Heart left ventricle (tissue), 16 donors: ENCODE results near the gene CDH3. TPM values are rescaled to one million over a fixed set of nuclear protein-coding genes. Genes with fewer than 3 reads are reported as not detected.

Experiments used
- ATAC-seq, 4 donors: fragments of 200-7000 bp; cut with Tn5 transposase; one replicate each; pipeline ENCODE4 v1.9.1; 2020 to 2022; ENCODE audit warnings: moderate library complexity in 4 of 4, mild to moderate bottlenecking in 3 of 4, moderate number of reproducible peaks in 1 of 4
- DNase-seq, 5 donors: peaks; one replicate each; pipeline ENCODE4 v3.0.0-alpha.2; 2020
- H3K27ac ChIP-seq, 12 donors: fragments of 200-600 bp; sonication (generic) in 4 of 12; one replicate each; pipeline versions ENCODE4 v1.5.0 to v1.8.0; 2016 to 2022; ENCODE audit warnings: mild to moderate bottlenecking in 2 of 12
- H3K27me3 ChIP-seq, 9 donors: fragments of 200-600 bp; sonication (generic) in 2 of 9; one replicate each; pipeline versions ENCODE4 v1.5.1 to v1.8.0; 2016 to 2022; ENCODE audit warnings: mild to moderate bottlenecking in 3 of 9
- H3K36me3 ChIP-seq, 9 donors: fragments of 200-600 bp; sonication (generic) in 2 of 9; one replicate each; pipeline versions ENCODE4 v1.5.0 to v1.8.0; 2018 to 2022; ENCODE audit warnings: mild to moderate bottlenecking in 2 of 9
- H3K4me1 ChIP-seq, 12 donors: fragments of 200-600 bp; sonication (generic) in 4 of 12; one replicate each; pipeline versions ENCODE4 v1.5.0 to v1.8.0; 2016 to 2022; ENCODE audit warnings: mild to moderate bottlenecking in 3 of 12
- H3K4me3 ChIP-seq, 12 donors: fragments of 200-600 bp; sonication (generic) in 4 of 12; one replicate each; pipeline versions ENCODE4 v1.5.0 to v1.8.0; 2017 to 2022; ENCODE audit warnings: mild to moderate bottlenecking in 9 of 12, moderate library complexity in 4 of 12
- H3K9me3 ChIP-seq, 12 donors: fragments of 200-600 bp; sonication (generic) in 4 of 12; one replicate each; pipeline versions ENCODE4 v1.5.0 to v1.8.0; 2016 to 2022; ENCODE audit warnings: mild to moderate bottlenecking in 1 of 12
- CTCF ChIP-seq, 12 donors: fragments of 200-600 bp; sonication (generic) in 4 of 12; IDR thresholded peaks; one replicate each; pipeline versions ENCODE4 v1.5.0 to v1.8.0; 2018 to 2022; ENCODE audit warnings: antibody characterized with exemption in 12 of 12, mild to moderate bottlenecking in 5 of 12
- POLR2A ChIP-seq, 2 donors: fragments of 450-650 bp; IDR thresholded peaks; one replicate each; pipeline ENCODE4 v1.6.1; 2017; ENCODE audit warnings: antibody characterized with exemption in 2 of 2, mild to moderate bottlenecking in 2 of 2, moderate library complexity in 2 of 2
- WGBS, 4 donors: extraction: QIAGEN DNeasy Blood & Tissue Kit in 2 of 4; methylation state at CpG; one replicate each; pipeline versions ENCODE4 v1.1.5 to v1.1.7; 2013 to 2018; 5-methylcytosine and 5-hydroxymethylcytosine counted together
- intact Hi-C, 10 donors: fragments of 100-400 bp; cut with DNase I; formaldehyde crosslinking; loops; one replicate each; pipeline versions ENCODE4 v1.11.1 to v1.14.2; 2022
- polyA plus RNA-seq, 2 donors: library from polyadenylated mRNA; stranded (reverse); fragments of 200-250 nt; gene quantifications; one replicate each; pipeline ENCODE4 v1.2.3, GENCODE V29; 2013
- total RNA-seq, 9 donors: library from RNA; depleted of rRNA in 2 of 9; stranded (reverse); fragments of >200 nt in 2 of 9; fragmentation: NEBNext Ultra II Directional in 3 of 9; extraction: Animal tissue kit (Norgen Biotek cat#: 25700) in 3 of 9; gene quantifications; one replicate each; pipeline versions ENCODE4 v1.1.0 to v1.2.4, GENCODE V29; 2016 to 2023
- donor health status: ischemic (EF 13 %, LVEDD 7.1; RV severe dilation, severe dysfunction).
- donor health status: healthy with polysubstance abuse.
- donor health status: DM: no; HTN: yes; CAD: no.
- donor health status: DM: no; HTN: no; CAD: no.
- donor health status: ischemic (EF 25% LVEDD 6.9; RV normal size, moderate dysfunction).
- donor health status: ischemic (EF 25% LVEDD 5.7; RV mildly dilated, moderate dysfunction).
- donor health status: healthy.
- donor health status: DM: yes; HTN: yes; CAD: no.
- donor health status: ischemic (EF 35%, LVEDD 5.7; RV mildly dilated, moderate dysfunction).
- donor health status: nonischemic (EF 11% LVEDD 7.7; RV severe dilation, severe dysfunction).
- donor health status: DM: yes; HTN: yes; CAD: no.
- donor health status: PGD.
- donor health status: ischemic (EF 29% LVEDD 5.4; RV normal size, mild dysfunction).
- donor health status: nonischemic (EF 23%, LVEDD 6.1; RV moderate dilation, normal function).

CDH3 gene
- total and polyA plus RNA-seq, 11 donors: 0.01 to 3.8 TPM; not detected in 9

GRCh38 chr16:68636818-68637217 lies 8.3 kb upstream of the CDH3 start:
- Histone ChIP-seq H3K27ac (no peak overlapping the region), H3K27me3 (peaks cover 0 to 14% (median 0%) of the 10 kb centered on the region in 9 donors), H3K4me3 (no peak overlapping the region), H3K9me3 (no peaks in the 10 kb centered on the region), H3K36me3 (no peaks in the 10 kb centered on the region), H3K4me1 (no peaks in the 10 kb centered on the region)
- TF ChIP-seq POLR2A (IDR thresholded peaks at IDR 0.05) (no peak), CTCF (IDR thresholded peaks at IDR 0.05) (no peak)
- intact Hi-C loops: no loop called here
- 53 to 80% (median 70%) methylated on average over 1 of the region's 1 CpG for WGBS, 4 donors
- DNase-seq (no peak), ATAC-seq (no peak)

- H3K4me1 ChIP-seq: peaks cover 0 to 23% (median 10%) of the 10 kb centered on the region in 12 donors
- peaks cover 14 to 52% (median 41%) of the 10 kb centered on the region in 9 donors for H3K27me3 ChIP-seq
- H3K27ac ChIP-seq: no peak overlapping the region
- 64 to 72% (median 69%) methylated on average over 3 of the region's 3 CpGs for WGBS, 4 donors
- no peaks in the 10 kb centered on the region for H3K9me3 ChIP-seq
- DNase-seq: no peak
- intact Hi-C loops: no loop called here
- no peaks in the 10 kb centered on the region for H3K36me3 ChIP-seq
- ATAC-seq: no peak
- H3K4me3 ChIP-seq: no peak overlapping the region
- TF ChIP-seq POLR2A (IDR thresholded peaks at IDR 0.05) (no peak), CTCF (IDR thresholded peaks at IDR 0.05) (no peak)
Measured at GRCh38 chr16:68640972-68641371, 4.1 kb upstream of the CDH3 start.

GRCh38 chr16:68642047-68642435 lies 3.1 kb upstream of the CDH3 start:
- ATAC-seq: no peak

More at GRCh38 chr16:68642047-68642435, 3.1 kb upstream of the CDH3 start:
- WGBS, 4 donors: 47 to 51% (median 50%) methylated on average over 10 of the region's 10 CpGs
- Histone ChIP-seq H3K4me3 (peak overlapping the region in 1 of 12 donors; percentile 18), H3K27me3 (peaks cover 21 to 59% (median 52%) of the 10 kb centered on the region in 9 donors), H3K4me1 (peaks cover 0 to 27% (median 10%) of the 10 kb centered on the region in 12 donors), H3K27ac (no peak overlapping the region), H3K9me3 (no peaks in the 10 kb centered on the region), H3K36me3 (no peaks in the 10 kb centered on the region)
- TF ChIP-seq CTCF (IDR thresholded peaks at IDR 0.05): no peak
- TF ChIP-seq POLR2A (IDR thresholded peaks at IDR 0.05): no peak
- DNase-seq: no peak
- intact Hi-C loops: no loop called here
